BLaER1 treated with 17β-estradiol and CSF1 and Interleukin-3, amounts not matched to agents 10 nM and 100 nM (cell line): ENCODE data around the gene PSD2.
"Not testable (repeated sequence)": the region's sequence is repeated elsewhere in the genome, so short reads cannot be mapped to it uniquely, and the experiment has no call there.

Source experiments
- H3K27ac ChIP-seq, 11 experiments: shearing (Covaris generic); formaldehyde crosslinking; 2 replicates each; pipeline ENCODE4 v1.8.1; 2022
- H3K27me3 ChIP-seq, 11 experiments: shearing (Covaris generic); formaldehyde crosslinking; 2 replicates each; pipeline ENCODE4 v1.8.1; 2022
- H3K36me3 ChIP-seq, 11 experiments: shearing (Covaris generic); formaldehyde crosslinking; 2 replicates each; pipeline ENCODE4 v1.8.1; 2022
- H3K4me1 ChIP-seq, 10 experiments: shearing (Covaris generic); formaldehyde crosslinking; 2 replicates each; pipeline ENCODE4 v1.8.1; 2022
- H3K4me2 ChIP-seq, 11 experiments: shearing (Covaris generic); formaldehyde crosslinking; 2 replicates each; pipeline ENCODE4 v1.8.1; 2022
- H3K4me3 ChIP-seq, 10 experiments: shearing (Covaris generic); formaldehyde crosslinking; 2 replicates each; pipeline ENCODE4 v1.8.1; 2022
- H3K9ac ChIP-seq, 11 experiments: shearing (Covaris generic); formaldehyde crosslinking; 2 replicates each; pipeline ENCODE4 v1.8.1; 2022
- H3K9me3 ChIP-seq, 11 experiments: shearing (Covaris generic); formaldehyde crosslinking; replicated peaks in 1 of 11; 2 replicates each; pipeline ENCODE4 v1.8.1; 2022
- H4K20me1 ChIP-seq, 11 experiments: shearing (Covaris generic); formaldehyde crosslinking; 2 replicates each; pipeline ENCODE4 v1.8.1; 2022
- Cebpa-rat ChIP-seq, 11 experiments: shearing (Covaris generic); IDR thresholded peaks; 2 replicates each; pipeline ENCODE4 v1.8.1; 2022

PSD2 gene

GRCh38 chr5:139789116-139789844 lies 6.3 kb upstream of the PSD2 start:
- H3K4me3 ChIP-seq = no peak overlapping the region
- peaks cover 0 to 17% (median under 1%) of the 10 kb centered on the region in 11 experiments; a peak in 8 of 22 replicates for H4K20me1 ChIP-seq
- H3K4me1 ChIP-seq = no peaks in the 10 kb centered on the region; a peak in 1 of 20 replicates
- no peak overlapping the region for H3K27ac ChIP-seq
- H3K9ac ChIP-seq = no peak overlapping the region
- H3K9me3 ChIP-seq = no peaks in the 10 kb centered on the region
- peaks cover 14 to 36% (median 26%) of the 10 kb centered on the region in 11 experiments for H3K27me3 ChIP-seq
- no peak overlapping the region for H3K4me2 ChIP-seq
- H3K36me3 ChIP-seq = no peaks in the 10 kb centered on the region
- TF ChIP-seq Cebpa-rat (IDR thresholded peaks at IDR 0.05) = no peak

GRCh38 chr5:139789845-139790189 lies 5.8 kb upstream of the PSD2 start:
- Histone ChIP-seq H3K27me3 (peaks cover 19 to 42% (median 31%) of the 10 kb centered on the region in 11 experiments), H3K9ac (no peak overlapping the region)

GRCh38 chr5:139792218-139792617 lies 3.4 kb upstream of the PSD2 start:
- H3K4me3 ChIP-seq = no peak overlapping the region
- H3K9ac ChIP-seq = no peak overlapping the region
- no peaks in the 10 kb centered on the region for H3K36me3 ChIP-seq
- peaks cover 0 to 39% (median 20%) of the 10 kb centered on the region in 11 experiments; a peak in 15 of 22 replicates for H4K20me1 ChIP-seq
- H3K4me1 ChIP-seq = peaks cover 0 to 11% (median 4%) of the 10 kb centered on the region in 10 experiments; a peak in 9 of 20 replicates
- no peak for TF ChIP-seq Cebpa-rat (IDR thresholded peaks at IDR 0.05)
- H3K4me2 ChIP-seq = no peak overlapping the region
- H3K9me3 ChIP-seq = no peaks in the 10 kb centered on the region
- peaks cover 43 to 66% (median 55%) of the 10 kb centered on the region in 11 experiments for H3K27me3 ChIP-seq
- no peak overlapping the region for H3K27ac ChIP-seq

More at GRCh38 chr5:139789845-139790189, 5.8 kb upstream of the PSD2 start:
- Histone ChIP-seq H3K9me3 (no peaks in the 10 kb centered on the region), H3K36me3 (no peaks in the 10 kb centered on the region), H4K20me1 (peaks cover 0 to 23% (median 6%) of the 10 kb centered on the region in 11 experiments; a peak in 13 of 22 replicates), H3K4me1 (no peaks in the 10 kb centered on the region; a peak in 1 of 20 replicates), H3K4me2 (no peak overlapping the region), H3K27ac (no peak overlapping the region), H3K4me3 (no peak overlapping the region)
- no peak for TF ChIP-seq Cebpa-rat (IDR thresholded peaks at IDR 0.05)

- peaks cover 48 to 70% (median 60%) of the 10 kb centered on the region in 11 experiments for H3K27me3 ChIP-seq
Measured at GRCh38 chr5:139792655-139793054, 3.0 kb upstream of the PSD2 start.

GRCh38 chr5:139794067-139794846 lies 1.4 kb upstream of the PSD2 start:
- H3K4me3 ChIP-seq = no peak overlapping the region
- no peak for TF ChIP-seq Cebpa-rat (IDR thresholded peaks at IDR 0.05)
- no peak overlapping the region for H3K9ac ChIP-seq
- no peaks in the 10 kb centered on the region for H3K36me3 ChIP-seq
- H3K4me1 ChIP-seq = peaks cover 0 to 13% (median 5%) of the 10 kb centered on the region in 10 experiments; a peak in 13 of 20 replicates
- no peaks in the 10 kb centered on the region for H3K9me3 ChIP-seq
- H3K27ac ChIP-seq = no peak overlapping the region
- peaks cover 0 to 44% (median 28%) of the 10 kb centered on the region in 11 experiments; a peak in 16 of 22 replicates for H4K20me1 ChIP-seq
- peaks cover 63 to 84% (median 76%) of the 10 kb centered on the region in 11 experiments for H3K27me3 ChIP-seq
- H3K4me2 ChIP-seq = no peak overlapping the region

More at GRCh38 chr5:139792655-139793054, 3.0 kb upstream of the PSD2 start:
- not testable (repeated sequence) for H3K4me2 ChIP-seq, H3K36me3 ChIP-seq, H3K27ac ChIP-seq, H3K9ac ChIP-seq, H3K4me3 ChIP-seq, H3K9me3 ChIP-seq
- peaks cover 0 to 11% (median 4%) of the 10 kb centered on the region in 10 experiments; a peak in 8 of 20 replicates for H3K4me1 ChIP-seq
- peaks cover 0 to 42% (median 23%) of the 10 kb centered on the region in 11 experiments; a peak in 15 of 22 replicates for H4K20me1 ChIP-seq

- Histone ChIP-seq H4K20me1 (peaks cover 0 to 49% (median 28%) of the 10 kb centered on the region in 11 experiments; a peak in 16 of 22 replicates), H3K4me3 (peak overlapping the region; percentile 37 to 64 (median 50); a peak in 19 of 20 replicates), H3K27ac (no peak overlapping the region), H3K9me3 (no peaks in the 10 kb centered on the region), H3K27me3 (peaks cover 63 to 99% (median 92%) of the 10 kb centered on the region in 11 experiments), H3K36me3 (no peaks in the 10 kb centered on the region), H3K4me1 (peaks cover 0 to 17% (median 7%) of the 10 kb centered on the region in 10 experiments; a peak in 13 of 20 replicates), H3K4me2 (peak overlapping the region; percentile 59 to 87 (median 71)), H3K9ac (0 out of 22 replicates have a peak overlapping the region, but pooled peaks of 1 of the 11 experiments have one; percentile 44)
- TF ChIP-seq Cebpa-rat (IDR thresholded peaks at IDR 0.05) = no peak
Measured at GRCh38 chr5:139796061-139796806, 626 bp downstream of the PSD2 start.

GRCh38 chr5:139797335-139797734 lies 1.7 kb downstream of the PSD2 start:
- peaks cover 0 to 49% (median 28%) of the 10 kb centered on the region in 11 experiments; a peak in 16 of 22 replicates for H4K20me1 ChIP-seq
- H3K4me2 ChIP-seq = no peak overlapping the region
- no peak overlapping the region for H3K9ac ChIP-seq
- peaks cover 0 to 17% (median 7%) of the 10 kb centered on the region in 10 experiments; a peak in 13 of 20 replicates for H3K4me1 ChIP-seq
- H3K27me3 ChIP-seq = peaks cover 63 to 100% (median 90%) of the 10 kb centered on the region in 11 experiments
- TF ChIP-seq Cebpa-rat (IDR thresholded peaks at IDR 0.05) = no peak
- H3K36me3 ChIP-seq = no peaks in the 10 kb centered on the region
- no peak overlapping the region for H3K27ac ChIP-seq
- H3K4me3 ChIP-seq = no peak overlapping the region
- no peaks in the 10 kb centered on the region for H3K9me3 ChIP-seq

GRCh38 chr5:139797856-139798510 lies 2.4 kb downstream of the PSD2 start:
- Histone ChIP-seq H3K4me2 (no peak overlapping the region), H3K36me3 (no peaks in the 10 kb centered on the region), H3K4me3 (no peak overlapping the region), H4K20me1 (peaks cover 0 to 49% (median 28%) of the 10 kb centered on the region in 11 experiments; a peak in 16 of 22 replicates), H3K27me3 (peaks cover 61 to 98% (median 86%) of the 10 kb centered on the region in 11 experiments), H3K9me3 (no peaks in the 10 kb centered on the region), H3K9ac (no peak overlapping the region), H3K4me1 (peaks cover 0 to 17% (median 7%) of the 10 kb centered on the region in 10 experiments; a peak in 13 of 20 replicates), H3K27ac (no peak overlapping the region)
- no peak for TF ChIP-seq Cebpa-rat (IDR thresholded peaks at IDR 0.05)
